ENCODE data around the gene TAGAP.
"Not testable (repeated sequence)": the region's sequence is repeated elsewhere in the genome, so short reads cannot be mapped to it uniquely, and the experiment has no call there.

The TAGAP gene

DNA sequence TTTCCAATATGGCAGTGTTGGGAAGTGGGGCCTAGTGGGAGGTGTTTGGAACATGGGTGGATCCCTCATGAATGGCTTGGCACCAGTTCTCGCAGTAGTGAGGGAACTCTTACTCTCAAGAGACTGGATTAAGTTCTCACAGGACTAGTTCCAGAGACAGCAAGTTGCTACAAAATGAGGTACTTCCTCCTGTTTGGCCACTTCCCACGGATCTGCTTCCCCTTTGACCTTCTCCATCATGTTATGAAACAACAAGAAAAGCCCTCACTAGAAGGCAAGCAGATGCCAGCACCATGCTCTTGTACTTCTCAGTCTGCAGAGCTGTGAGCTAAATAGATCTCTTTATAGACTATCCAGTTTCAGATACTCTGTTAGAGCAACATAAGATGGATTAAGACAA lies 47.9 kb downstream of the TAGAP start:
- in situ Hi-C loops (cut with HindIII; ENCODE audit: low sequenced_read_pairs), result no loop called here
- TF ChIP-seq, protein P1, sequence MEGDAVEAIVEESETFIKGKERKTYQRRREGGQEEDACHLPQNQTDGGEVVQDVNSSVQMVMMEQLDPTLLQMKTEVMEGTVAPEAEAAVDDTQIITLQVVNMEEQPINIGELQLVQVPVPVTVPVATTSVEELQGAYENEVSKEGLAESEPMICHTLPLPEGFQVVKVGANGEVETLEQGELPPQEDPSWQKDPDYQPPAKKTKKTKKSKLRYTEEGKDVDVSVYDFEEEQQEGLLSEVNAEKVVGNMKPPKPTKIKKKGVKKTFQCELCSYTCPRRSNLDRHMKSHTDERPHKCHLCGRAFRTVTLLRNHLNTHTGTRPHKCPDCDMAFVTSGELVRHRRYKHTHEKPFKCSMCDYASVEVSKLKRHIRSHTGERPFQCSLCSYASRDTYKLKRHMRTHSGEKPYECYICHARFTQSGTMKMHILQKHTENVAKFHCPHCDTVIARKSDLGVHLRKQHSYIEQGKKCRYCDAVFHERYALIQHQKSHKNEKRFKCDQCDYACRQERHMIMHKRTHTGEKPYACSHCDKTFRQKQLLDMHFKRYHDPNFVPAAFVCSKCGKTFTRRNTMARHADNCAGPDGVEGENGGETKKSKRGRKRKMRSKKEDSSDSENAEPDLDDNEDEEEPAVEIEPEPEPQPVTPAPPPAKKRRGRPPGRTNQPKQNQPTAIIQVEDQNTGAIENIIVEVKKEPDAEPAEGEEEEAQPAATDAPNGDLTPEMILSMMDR (IDR thresholded peaks at IDR 0.05; ENCODE audit: low read depth, low read length, missing control alignments), result no peak
- H3K4me3 ChIP-seq (ENCODE audit: low read depth, low read length), result no peak overlapping the region
- DNase-seq (ENCODE audit: low read depth), result no peak

GRCh38 chr6:158993639-158994038 lies 51.2 kb downstream of the TAGAP start:
- TF ChIP-seq, protein P1 (IDR thresholded peaks at IDR 0.05; ENCODE audit: low read depth, low read length, missing control alignments), result no peak
- in situ Hi-C loops (cut with HindIII; ENCODE audit: low sequenced_read_pairs), result no loop called here
- DNase-seq (ENCODE audit: low read depth), result no peak
- H3K4me3 ChIP-seq (ENCODE audit: low read depth, low read length), result no peak overlapping the region

GRCh38 chr6:158991017-158991723 lies 53.6 kb downstream of the TAGAP start:
- DNase-seq (ENCODE audit: low read depth), result no peak
- no peak overlapping the region for H3K4me3 ChIP-seq (ENCODE audit: low read depth, low read length)
- TF ChIP-seq, protein P1 (IDR thresholded peaks at IDR 0.05; ENCODE audit: low read depth, low read length, missing control alignments), result no peak
- in situ Hi-C loops (cut with HindIII; ENCODE audit: low sequenced_read_pairs), result no loop called here

GRCh38 chr6:158989711-158990110 lies 55.1 kb downstream of the TAGAP start:
- in situ Hi-C loops (cut with HindIII; ENCODE audit: low sequenced_read_pairs); H3K4me3 ChIP-seq (ENCODE audit: low read depth, low read length); DNase-seq (ENCODE audit: low read depth): not testable (repeated sequence)

GRCh38 chr6:158988477-158988876 lies 56.3 kb downstream of the TAGAP start:
- no peak for DNase-seq (ENCODE audit: low read depth)
- TF ChIP-seq, protein P1 (IDR thresholded peaks at IDR 0.05; ENCODE audit: low read depth, low read length, missing control alignments), result no peak
- no peak overlapping the region for H3K4me3 ChIP-seq (ENCODE audit: low read depth, low read length)
- in situ Hi-C loops (cut with HindIII; ENCODE audit: low sequenced_read_pairs), result no loop called here

DNA sequence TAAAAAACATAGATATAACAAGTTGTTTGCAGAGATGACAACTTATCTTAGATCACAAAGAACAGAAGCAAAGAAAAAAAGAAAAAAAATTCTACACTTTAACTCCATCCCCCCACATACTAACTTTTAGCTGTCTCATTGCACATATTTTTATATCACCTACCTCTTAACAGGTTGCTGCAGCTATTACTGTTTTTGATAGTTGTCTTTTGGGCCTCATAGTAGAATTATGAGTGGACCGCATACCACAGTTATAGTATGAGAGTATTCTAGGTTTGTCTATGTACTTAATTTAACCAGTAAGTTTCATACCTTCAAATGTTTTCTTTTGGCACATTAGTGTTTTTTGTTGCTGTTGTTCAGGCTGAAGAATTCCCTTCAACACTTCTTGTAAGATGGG lies 57.1 kb downstream of the TAGAP start:
- H3K4me3 ChIP-seq (ENCODE audit: low read depth, low read length), result no peak overlapping the region
- in situ Hi-C loops (cut with HindIII; ENCODE audit: low sequenced_read_pairs), result no loop called here
- DNase-seq (ENCODE audit: low read depth), result no peak
- TF ChIP-seq, protein P1 (IDR thresholded peaks at IDR 0.05; ENCODE audit: low read depth, low read length, missing control alignments), result no peak
